Measurements from ENCODE around the gene CAPZB. TPM values are rescaled to one million over a fixed set of nuclear protein-coding genes. Genes with fewer than 3 reads are reported as not detected.
"Not testable (repeated sequence)": the region's sequence is repeated elsewhere in the genome, so short reads cannot be mapped to it uniquely, and the experiment has no call there.

CAPZB gene
- total RNA-seq, 1 donor from 2014 or later: 160 TPM

DNA sequence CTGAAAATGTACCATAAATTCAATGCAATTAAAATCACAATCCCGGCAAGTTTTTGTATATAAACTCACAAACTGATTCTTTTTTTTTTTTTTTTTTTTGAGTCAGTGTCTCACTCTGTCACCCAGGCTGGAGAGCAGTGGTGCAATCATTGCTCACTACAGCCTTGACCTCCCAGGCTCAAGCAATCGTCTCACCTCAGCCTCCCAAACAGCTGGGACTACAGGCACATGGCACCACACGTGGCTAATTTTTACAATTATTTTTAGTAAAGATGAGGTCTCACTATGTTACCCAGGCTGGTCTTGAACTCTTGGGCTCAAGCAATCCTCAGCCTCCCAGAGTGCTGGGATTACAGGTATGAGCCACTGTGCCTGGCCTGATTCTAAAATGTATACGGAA is 12.1 kb upstream of the CAPZB start:
- DNase-seq: not testable (repeated sequence)

- no peak for DNase-seq
Measured at GRCh38 chr1:19496527-19496874, 11.2 kb upstream of the CAPZB start.

GRCh38 chr1:19495799-19496526 is 10.6 kb upstream of the CAPZB start:
- DNase-seq: no peak

DNA sequence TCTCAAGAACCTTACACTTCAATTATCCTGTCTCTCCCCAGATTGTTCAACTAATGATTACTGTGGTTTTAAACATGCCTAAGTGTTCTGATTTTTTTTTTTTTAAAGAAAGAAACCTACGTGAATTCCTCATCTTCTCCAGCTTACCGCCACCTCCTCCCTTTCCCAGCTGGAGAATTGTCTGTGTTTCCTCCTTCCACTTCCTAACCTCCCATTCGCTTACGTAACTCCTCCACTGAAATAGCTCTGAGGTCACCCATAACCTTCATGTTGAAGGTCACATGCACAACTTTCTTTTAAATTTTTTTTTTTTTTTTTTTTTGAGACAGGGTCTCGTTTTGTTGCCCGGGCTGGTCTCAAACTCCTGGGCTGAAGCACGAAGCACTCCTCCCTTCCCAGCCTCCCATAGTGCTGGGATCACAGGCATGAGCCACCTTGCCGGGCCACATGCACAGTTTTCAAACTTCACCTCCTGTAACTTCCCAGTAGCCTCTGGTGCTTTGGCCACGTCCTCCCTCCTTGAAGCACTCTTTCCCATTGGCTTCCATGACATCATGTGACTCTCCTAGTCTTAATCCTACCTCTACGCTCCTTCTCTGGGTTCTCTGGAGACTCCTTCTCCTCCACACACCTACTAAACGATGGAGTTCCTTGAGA is 9.8 kb upstream of the CAPZB start:
- peak; percentile 75 for DNase-seq

DNA sequence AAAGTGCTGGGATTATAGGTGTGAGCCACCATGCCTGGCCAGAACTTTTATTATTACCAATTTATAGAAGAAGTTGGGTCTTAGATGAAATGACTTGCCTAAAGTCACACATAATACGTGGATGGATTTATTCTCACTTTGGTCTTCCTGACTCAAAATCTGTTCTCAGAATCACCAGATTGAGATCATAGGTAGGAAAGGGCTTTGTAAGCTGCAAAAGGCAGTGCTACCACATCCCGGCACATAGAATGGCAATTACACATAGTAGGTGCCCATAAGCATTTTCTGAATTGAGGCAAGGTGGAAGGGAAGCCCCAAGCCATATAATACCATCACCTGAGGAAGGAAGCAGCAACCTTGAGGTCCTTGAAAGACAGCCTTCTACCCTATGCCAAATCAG is 8.2 kb upstream of the CAPZB start:
- DNase-seq: no peak

- DNase-seq: no peak
Measured at GRCh38 chr1:19489996-19490395, 4.7 kb upstream of the CAPZB start.

DNA sequence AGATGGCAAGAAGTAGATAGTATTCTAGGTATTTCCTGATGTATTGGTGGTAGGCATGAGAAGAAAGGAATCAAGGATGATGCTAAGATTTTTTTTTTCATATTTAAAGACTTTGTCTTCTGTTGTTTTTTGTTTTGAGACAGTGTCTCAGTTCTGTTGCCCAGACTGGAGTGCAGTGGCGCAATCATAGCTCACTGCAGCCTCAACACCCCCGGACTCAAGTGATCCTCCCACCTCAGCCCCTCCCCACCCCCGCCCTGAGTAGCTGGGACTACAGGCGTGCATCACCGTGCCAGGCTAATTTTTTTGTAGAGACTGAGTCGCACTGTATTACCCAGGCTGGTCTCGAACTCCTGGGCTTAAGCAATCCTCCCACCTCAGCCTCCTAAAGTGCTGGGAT is 2.8 kb upstream of the CAPZB start:
- DNase-seq: no peak

- peak; percentile 46 for DNase-seq
Measured at GRCh38 chr1:19484798-19485361, 459 bp downstream of the CAPZB start.

GRCh38 chr1:19484338-19484797 is 971 bp downstream of the CAPZB start:
- DNase-seq: no peak

- DNase-seq: no peak
Measured at GRCh38 chr1:19483691-19484090, 1.6 kb downstream of the CAPZB start.

- DNase-seq: no peak
Measured at GRCh38 chr1:19483261-19483660, 2.1 kb downstream of the CAPZB start.

DNA sequence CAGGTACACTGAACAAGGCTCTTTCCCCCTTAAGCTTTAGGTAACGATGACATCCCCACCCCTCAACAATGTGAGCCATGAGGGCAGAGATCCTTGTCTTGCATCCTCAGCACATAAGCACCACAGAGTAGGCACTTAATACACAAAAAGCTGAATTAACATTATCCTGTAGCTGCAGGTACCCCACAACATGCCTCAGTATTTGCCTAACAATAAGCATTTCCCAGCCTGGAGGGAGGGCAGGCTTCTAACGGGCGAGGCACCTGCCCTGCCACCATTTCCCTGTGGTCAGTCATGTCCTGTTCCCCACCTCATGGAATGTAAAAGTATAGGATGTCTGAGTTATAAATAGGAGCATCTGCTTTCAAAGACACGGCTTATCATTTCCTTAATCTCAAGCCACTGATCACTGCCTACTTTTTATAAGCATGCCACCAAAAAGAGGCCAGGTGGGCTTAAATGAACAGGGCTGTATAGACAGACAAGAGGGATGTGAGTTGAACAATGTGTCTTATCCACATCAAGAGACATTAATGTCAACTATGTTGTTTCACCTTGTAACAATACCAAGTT is 3.4 kb downstream of the CAPZB start:
- no peak for DNase-seq

DNA sequence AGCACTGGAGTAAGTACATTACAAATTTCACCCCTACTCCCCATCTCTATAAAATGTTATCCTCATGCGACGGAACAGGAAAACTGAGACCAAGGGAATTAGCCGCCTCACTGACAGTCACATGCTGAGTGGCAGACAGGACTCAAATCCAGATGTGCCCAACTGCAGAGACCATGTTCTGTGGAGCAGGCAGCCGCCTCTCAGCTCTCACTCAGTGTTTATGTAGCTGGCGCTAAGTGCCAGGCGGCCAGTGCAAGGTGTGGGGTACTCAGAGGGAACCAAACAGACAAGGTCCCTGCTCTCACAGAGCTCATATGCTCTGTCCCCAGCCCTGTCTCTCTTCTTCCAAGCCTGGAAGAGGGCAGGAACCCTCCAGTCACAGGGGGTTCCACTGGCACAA is 5.1 kb downstream of the CAPZB start:
- DNase-seq: no peak

DNA sequence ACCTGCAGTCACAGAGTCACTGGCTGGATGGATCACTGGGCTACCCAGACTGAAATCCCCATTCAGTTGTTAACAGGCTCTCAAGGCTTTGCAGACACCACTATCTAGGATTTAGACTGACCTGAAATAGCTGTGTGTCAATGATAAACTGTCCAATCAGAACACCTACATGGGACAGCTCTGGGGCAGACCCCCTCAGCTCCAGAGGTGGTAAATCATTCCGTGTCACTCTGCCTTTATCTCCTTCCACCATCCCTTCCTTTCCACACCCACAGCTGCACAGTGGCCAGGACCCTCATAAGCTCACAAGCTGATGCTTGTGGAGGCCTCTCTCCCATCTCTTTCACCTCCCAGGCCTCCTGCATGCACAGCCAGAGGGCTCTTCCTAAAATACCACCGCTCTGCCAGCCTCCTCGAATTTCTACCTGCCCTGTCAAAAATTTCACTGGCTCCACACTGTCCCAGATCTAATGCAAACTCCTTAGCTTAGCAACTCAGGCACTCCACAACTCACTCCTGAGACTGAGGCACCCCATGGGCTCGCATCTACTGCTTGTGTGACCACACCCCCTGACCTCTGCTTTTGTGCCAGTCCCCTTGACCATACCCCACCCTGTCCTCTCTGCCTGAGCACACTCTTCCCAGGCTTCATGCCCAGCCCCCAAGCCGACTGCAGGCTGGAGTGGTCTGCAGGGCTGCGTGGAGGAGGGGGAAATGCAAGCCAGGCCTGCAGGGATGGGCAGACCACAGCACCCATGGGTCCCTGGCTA is 5.8 kb downstream of the CAPZB start:
- DNase-seq: no peak

DNA sequence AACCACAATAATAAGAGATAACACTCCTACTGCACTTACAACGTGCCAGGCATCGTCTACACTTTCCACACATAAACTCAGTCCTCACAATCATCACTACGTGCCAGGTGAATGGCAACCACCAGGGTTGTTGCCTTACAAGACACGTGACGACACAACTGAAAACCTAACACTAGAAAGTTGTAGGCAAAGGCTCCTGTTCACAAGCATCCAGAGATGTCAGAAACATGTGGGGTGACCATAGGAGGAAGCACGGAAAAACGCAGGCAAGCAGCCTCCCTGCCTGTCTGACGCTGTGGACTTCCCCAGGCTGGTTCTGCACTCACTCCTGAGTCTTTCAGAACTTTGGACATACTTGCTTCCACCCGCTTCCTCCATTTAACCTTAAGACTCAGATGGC is 7.0 kb downstream of the CAPZB start:
- no peak for DNase-seq

DNA sequence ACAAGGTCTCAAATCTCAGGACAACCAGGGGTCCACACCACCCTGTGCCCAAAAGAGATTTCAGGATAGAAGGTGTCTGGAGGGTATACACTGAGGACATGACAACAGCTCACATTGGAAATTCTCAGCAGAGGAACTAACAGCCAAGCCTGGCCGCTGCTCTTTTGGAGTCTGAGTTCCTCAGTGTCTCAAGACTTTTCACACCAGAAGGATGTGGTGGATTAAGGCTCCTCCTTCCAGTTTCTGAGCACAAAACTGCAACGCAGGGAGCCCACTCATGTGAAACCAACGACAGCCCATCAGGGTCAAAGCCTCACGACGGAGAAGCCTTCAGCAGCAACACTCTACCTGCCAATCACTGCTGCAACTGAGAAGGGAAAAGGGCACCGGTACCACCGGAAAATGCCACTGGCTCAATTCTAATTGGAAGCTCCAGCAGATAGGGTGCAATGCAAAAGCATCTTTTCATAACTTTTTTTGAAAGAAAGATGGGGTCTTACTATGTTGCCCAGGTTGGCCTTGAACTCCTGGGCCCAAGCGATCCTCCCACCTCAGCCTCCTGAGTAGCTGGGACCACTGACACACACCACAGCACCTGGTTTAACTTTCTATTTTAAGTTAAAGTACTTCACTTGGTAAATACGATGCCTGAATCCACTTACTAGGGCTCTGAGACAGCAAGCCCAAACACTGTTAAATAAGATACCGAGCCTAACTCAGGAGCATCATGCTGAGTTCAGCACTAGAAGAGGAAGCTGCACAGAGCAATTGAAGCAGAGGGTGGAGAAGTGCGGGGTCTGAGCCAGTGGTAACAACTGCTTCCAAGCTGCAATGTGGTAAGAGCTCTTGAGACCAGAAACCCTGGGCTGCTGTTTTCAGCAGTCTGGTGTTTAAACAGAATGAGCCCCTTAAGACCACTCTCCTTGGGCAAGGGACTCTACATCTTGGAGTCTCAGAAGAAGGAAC is 7.8 kb downstream of the CAPZB start:
- peak; percentile 35 for DNase-seq

GRCh38 chr1:19476450-19477190 is 8.7 kb downstream of the CAPZB start:
- DNase-seq: peak; percentile 93

- no peak for DNase-seq
Measured at GRCh38 chr1:19475296-19475695, 10.0 kb downstream of the CAPZB start.

GRCh38 chr1:19472174-19472573 is 13.2 kb downstream of the CAPZB start:
- no peak for DNase-seq

DNA sequence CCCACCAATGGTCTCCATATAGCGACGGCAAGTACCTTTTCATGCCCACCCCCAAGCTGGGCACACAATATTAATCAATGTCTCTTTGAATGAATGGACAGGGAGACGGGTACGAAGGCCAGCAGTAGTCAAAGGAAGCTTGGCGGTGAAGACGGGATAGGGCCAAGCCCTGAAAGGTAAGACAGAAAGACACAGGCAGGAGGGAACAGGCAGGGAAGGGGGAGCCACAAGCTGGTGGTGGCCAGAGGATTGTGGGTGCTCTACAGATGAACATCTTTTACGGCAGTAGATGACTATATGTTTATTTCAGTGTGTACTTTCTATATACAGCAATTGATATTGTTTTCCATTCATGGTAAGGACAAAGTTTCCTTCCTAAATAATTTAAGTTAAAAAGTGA is 16.3 kb downstream of the CAPZB start:
- no peak for DNase-seq

- no peak for DNase-seq
Measured at GRCh38 chr1:19468397-19468956, 16.9 kb downstream of the CAPZB start.

Data from dermis blood vessel endothelial cell (primary cell).